SU-DHL-6 (cell line): ENCODE results near the gene CNTNAP1.

Source experiments
- H2AFZ ChIP-seq: fragments of 200-600 bp; sonication (generic); 2 replicates; pipeline ENCODE4 v1.6.1; 2014; ENCODE audit warnings: low read depth, mild to moderate bottlenecking, moderate library complexity, mixed read lengths, antibody characterized with exemption, low read length; ENCODE audit not compliant: severe bottlenecking
- H3F3A ChIP-seq: fragments of 200-600 bp; shearing (Covaris generic); 2 replicates; pipeline ENCODE4 v1.6.0; 2016; ENCODE audit warnings: antibody characterized with exemption, mild to moderate bottlenecking; ENCODE audit not compliant: insufficient read depth
- H3K27ac ChIP-seq: fragments of 200-600 bp; sonication (generic); 2 replicates; pipeline ENCODE4 v1.5.1; 2016; ENCODE audit warnings: low read depth, mild to moderate bottlenecking, low read length, moderate library complexity, mixed read lengths
- H3K27me3 ChIP-seq: fragments of 200-600 bp; sonication (generic), shearing (Covaris generic); 2 replicates; pipeline ENCODE4 v1.6.0; 2014; ENCODE audit warnings: mild to moderate bottlenecking, low read length
- H3K36me3 ChIP-seq: fragments of 200-600 bp; sonication (generic); 2 replicates; pipeline ENCODE4 v1.6.1; 2014; ENCODE audit warnings: mild to moderate bottlenecking, low read length, mixed read lengths
- H3K4me2 ChIP-seq: fragments of 300-600, 200-600 bp; shearing (Covaris generic), sonication (generic); 2 replicates; pipeline ENCODE4 v1.6.0; 2014; ENCODE audit warnings: low read length, low read depth, mild to moderate bottlenecking; ENCODE audit not compliant: poor library complexity, severe bottlenecking
- H3K4me3 ChIP-seq: fragments of 200-600 bp; sonication (generic); 2 replicates; pipeline ENCODE4 v1.5.1; 2014; ENCODE audit warnings: antibody characterized with exemption, low read length, mild to moderate bottlenecking, mixed read lengths; ENCODE audit not compliant: insufficient read depth, poor library complexity, severe bottlenecking
- H3K79me2 ChIP-seq: fragments of 200-600 bp; sonication (generic); 2 replicates; pipeline ENCODE4 v1.6.1; 2014; ENCODE audit warnings: mild to moderate bottlenecking, low read length, moderate library complexity; ENCODE audit not compliant: insufficient read depth
- H3K9ac ChIP-seq: fragments of 200-600 bp; sonication (generic); 2 replicates; pipeline ENCODE4 v1.7.0; 2014; ENCODE audit warnings: mild to moderate bottlenecking, low read length
- H3K9me2 ChIP-seq: fragments of 200-600 bp; sonication (generic); replicated peaks from 2 replicates; pipeline ENCODE4 v1.6.1; 2014; ENCODE audit warnings: low read length; ENCODE audit not compliant: insufficient read depth
- H3K9me3 ChIP-seq: fragments of 200-600 bp; sonication (generic); 2 replicates; pipeline ENCODE4 v1.6.1; 2014; ENCODE audit warnings: low read length, mixed read lengths; ENCODE audit not compliant: insufficient read depth
- H4K20me1 ChIP-seq: fragments of 200-600 bp; sonication (generic); 2 replicates; pipeline ENCODE4 v1.6.1; 2014; ENCODE audit warnings: low read depth, mild to moderate bottlenecking, antibody characterized with exemption, low read length, moderate library complexity, mixed read lengths
- CTCF ChIP-seq: fragments of 200-600 bp; sonication (generic); IDR thresholded peaks from one replicate; pipeline ENCODE4 v1.5.1; 2017; ENCODE audit warnings: antibody characterized with exemption, mild to moderate bottlenecking, low read length, moderate library complexity; ENCODE audit not compliant: insufficient read depth, poor library complexity, severe bottlenecking
- EZH2phosphoT487 ChIP-seq: fragments of 200-600 bp; sonication (generic), shearing (Covaris generic); conservative IDR thresholded peaks from 2 replicates; pipeline ENCODE4 v1.6.1; 2018; ENCODE audit warnings: mild to moderate bottlenecking, antibody characterized with exemption, low read length, moderate library complexity, mixed read lengths

The CNTNAP1 gene

GRCh38 chr17:42744283-42744805 lies 62.0 kb downstream of the CNTNAP1 start:
- Histone ChIP-seq H3K9ac (peak overlapping the region; percentile 69), H3K4me2 (peak overlapping the region; percentile 97), H3F3A (no peaks in the 10 kb centered on the region), H3K4me3 (peak overlapping the region; percentile 70), H3K27me3 (no peaks in the 10 kb centered on the region), H4K20me1 (no peaks in the 10 kb centered on the region), H3K79me2 (peaks cover 21% of the 10 kb centered on the region), H2AFZ (peak overlapping the region; percentile 83), H3K9me3 (no peaks in the 10 kb centered on the region), H3K27ac (peak overlapping the region; percentile 40), H3K9me2 (no peaks in the 10 kb centered on the region), H3K36me3 (no peaks in the 10 kb centered on the region)
- TF ChIP-seq CTCF: no peak
- no peak for TF ChIP-seq EZH2phosphoT487

- Histone ChIP-seq H3K9me2 (no peaks in the 10 kb centered on the region), H3K27ac (peak within 1 kb of the TSS; percentile 40)
- TF ChIP-seq EZH2phosphoT487 (no peak), CTCF (no peak)
These were observed 62.7 kb downstream of the CNTNAP1 start, which contains the start of gene EZH1 for GRCh38 chr17:42744806-42745617. EZH1 (minus strand) TSS chr17:42745040; CDS start chr17:42728941, 16,099 bp downstream.

GRCh38 chr17:42748202-42748907 lies 66.0 kb downstream of the CNTNAP1 start:
- Histone ChIP-seq H3K27ac (no peak overlapping the region), H3K27me3 (no peaks in the 10 kb centered on the region), H3K9me2 (no peaks in the 10 kb centered on the region), H3F3A (no peaks in the 10 kb centered on the region), H3K9ac (no peak overlapping the region), H4K20me1 (no peaks in the 10 kb centered on the region), H3K36me3 (no peaks in the 10 kb centered on the region), H3K9me3 (no peaks in the 10 kb centered on the region), H3K4me2 (no peak overlapping the region), H3K4me3 (no peak overlapping the region), H2AFZ (no peak overlapping the region), H3K79me2 (peaks cover 10% of the 10 kb centered on the region)
- TF ChIP-seq CTCF: no peak

More at GRCh38 chr17:42744806-42745617, 62.7 kb downstream of the CNTNAP1 start, which contains the start of gene EZH1:
- Histone ChIP-seq H3K27me3 (no peaks in the 10 kb centered on the region), H2AFZ (peak within 1 kb of the TSS; percentile 90), H3K9ac (peak within 1 kb of the TSS; percentile 69), H3F3A (no peaks in the 10 kb centered on the region), H3K9me3 (no peaks in the 10 kb centered on the region), H3K36me3 (no peaks in the 10 kb centered on the region), H3K79me2 (peaks cover 21% of the 10 kb centered on the region), H3K4me2 (peak within 1 kb of the TSS; percentile 97), H3K4me3 (peak within 1 kb of the TSS; percentile 70), H4K20me1 (no peaks in the 10 kb centered on the region)
